ENCODE results near the gene DUSP22.
"Not testable (repeated sequence)": the region's sequence is repeated elsewhere in the genome, so short reads cannot be mapped to it uniquely, and the experiment has no call there.

Gene DUSP22

GRCh38 chr6:291697-292505 is at the start of gene DUSP22:
Gene DUSP22, plus strand, starts transcription at chr6:292487. Its CDS starts 53 bp downstream, at chr6:292540.
- DNase-seq = peak; percentile 68

- DNase-seq = no peak
Measured at GRCh38 chr6:246352-246751, 45.9 kb upstream of the DUSP22 start.

GRCh38 chr6:247351-247750 is 44.9 kb upstream of the DUSP22 start:
- no peak for DNase-seq

DNA sequence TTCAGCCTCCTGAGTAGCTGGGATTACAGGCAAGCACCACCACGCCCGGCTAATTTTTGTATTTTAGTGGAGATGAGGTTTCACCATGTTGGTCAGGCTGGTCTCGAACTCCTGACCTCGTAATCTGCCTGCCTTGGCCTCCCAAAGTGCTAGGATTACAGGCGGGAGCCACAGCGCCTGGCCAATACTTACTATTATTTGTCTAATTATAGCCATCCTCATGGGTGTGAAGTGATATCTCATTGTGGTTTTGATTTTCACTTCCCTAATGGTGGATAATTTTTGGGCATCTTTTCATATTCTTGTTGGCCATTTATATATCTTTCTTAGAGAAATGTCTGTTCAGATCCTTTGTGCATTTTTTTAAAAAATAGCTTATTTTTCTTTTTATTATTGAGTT is 44.2 kb upstream of the DUSP22 start:
- not testable (repeated sequence) for DNase-seq

GRCh38 chr6:250676-251075 is 41.6 kb upstream of the DUSP22 start:
- DNase-seq = no peak

DNA sequence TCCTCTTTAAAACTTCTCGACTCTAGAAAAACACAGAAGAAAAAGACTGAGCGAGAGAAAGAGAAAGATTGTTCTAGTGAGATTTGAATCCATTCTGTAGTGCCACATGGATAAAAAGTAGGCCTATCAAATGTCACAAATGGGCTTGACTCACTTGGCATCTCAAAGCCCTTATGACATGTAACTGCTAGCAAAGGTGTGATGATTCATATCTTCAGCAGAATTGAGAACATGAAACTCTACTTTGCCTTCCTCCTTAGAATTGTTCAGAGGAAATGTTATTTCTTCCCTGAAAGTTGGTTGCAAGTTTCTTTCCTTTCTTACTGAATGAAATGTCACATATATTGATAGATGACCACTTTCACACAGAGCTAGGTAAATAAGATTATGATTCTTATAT is 40.4 kb upstream of the DUSP22 start:
- no peak for DNase-seq

DNA sequence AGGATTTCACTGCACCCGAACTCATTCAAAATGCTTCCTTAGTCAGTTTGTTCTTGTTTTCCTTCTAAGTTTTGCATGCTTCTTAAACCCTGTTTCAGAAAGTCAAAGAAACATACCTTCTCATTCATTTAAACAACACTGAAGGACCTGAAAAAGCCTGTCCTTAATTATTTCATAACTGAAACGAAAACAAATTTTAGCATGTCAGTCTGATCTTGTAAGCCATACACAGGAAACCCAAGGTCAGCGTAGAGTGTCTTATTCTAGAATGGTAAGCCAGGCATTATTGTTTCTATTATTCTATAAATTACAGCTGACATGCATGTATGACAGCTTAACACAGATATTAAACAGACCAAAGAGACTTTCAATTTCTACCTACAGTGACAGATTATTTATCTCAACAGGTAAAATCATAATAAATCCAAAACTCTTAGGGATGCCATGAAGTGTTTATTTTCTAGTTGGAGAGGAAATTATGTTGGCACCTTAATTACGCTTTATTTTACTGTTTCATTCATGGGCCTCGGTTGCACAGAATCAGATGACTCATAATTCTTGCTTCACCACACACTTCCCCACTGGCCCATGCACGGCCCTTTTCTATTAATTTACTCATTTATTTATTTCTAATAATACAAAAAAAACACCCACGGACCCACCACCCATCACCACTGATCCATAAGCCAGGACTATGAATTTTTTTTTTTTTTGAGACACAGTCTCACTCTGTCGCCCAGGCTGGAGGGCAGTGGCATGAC is 39.3 kb upstream of the DUSP22 start:
- DNase-seq = no peak

DNA sequence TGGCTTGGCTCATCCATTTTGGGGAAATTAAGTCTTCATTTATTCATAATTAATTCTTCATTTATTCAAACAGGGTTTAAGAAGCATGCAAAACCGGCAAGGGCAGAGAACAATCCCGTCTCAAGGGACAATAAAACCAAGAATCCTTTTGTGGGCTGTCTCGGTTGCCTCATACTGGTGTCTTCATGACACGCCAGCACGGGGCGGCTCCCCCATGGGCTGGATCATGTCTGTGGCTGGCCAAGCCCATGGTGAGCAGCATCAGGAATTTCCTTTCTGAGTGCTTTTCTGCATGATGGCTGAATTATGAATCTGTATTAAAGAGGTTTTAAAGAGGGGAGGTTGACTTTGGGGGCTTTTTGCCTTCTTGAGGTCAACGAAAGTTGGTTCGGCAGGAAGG is 38.3 kb upstream of the DUSP22 start:
- DNase-seq = no peak

DNA sequence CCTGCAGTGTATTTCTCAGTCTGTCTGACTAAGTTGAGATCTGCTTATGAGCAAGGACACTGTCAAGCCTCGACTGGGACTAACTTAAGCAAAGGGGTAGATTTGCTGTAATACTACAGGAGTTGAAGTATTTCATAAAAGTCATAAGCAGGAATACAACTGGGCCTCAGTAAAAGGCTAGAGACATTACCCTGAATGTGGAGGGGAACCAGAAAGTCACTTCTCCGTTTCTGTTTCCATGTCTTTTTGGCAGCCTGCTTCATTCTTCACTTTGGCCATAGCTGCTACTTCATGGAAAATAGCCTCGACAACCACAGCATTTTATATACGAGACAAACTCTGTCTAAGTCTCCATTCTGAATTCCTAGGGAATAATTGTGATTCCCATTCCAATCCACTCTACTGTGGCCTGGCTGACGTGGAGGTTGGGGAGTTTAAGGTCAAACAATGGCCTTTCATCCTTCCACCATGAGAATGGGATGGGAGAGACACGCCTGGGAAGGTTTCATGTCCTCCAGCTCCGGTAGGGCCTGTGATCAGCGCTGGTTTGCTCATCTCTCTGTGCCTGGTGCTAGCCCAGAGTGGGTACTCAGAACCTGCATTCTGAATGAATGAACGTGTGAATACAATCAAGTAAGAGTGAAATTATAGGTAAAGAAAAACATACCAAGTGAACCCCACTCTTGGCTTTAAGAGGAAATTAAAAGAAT is 37.1 kb upstream of the DUSP22 start:
- DNase-seq = no peak

- no peak for DNase-seq
Measured at GRCh38 chr6:255751-256083, 36.6 kb upstream of the DUSP22 start.

- no peak for DNase-seq
Measured at GRCh38 chr6:256169-256568, 36.1 kb upstream of the DUSP22 start.

- no peak for DNase-seq
Measured at GRCh38 chr6:257031-257725, 35.1 kb upstream of the DUSP22 start.

- DNase-seq = no peak
Measured at GRCh38 chr6:257774-258173, 34.5 kb upstream of the DUSP22 start.

- no peak for DNase-seq
Measured at GRCh38 chr6:259316-259715, 33.0 kb upstream of the DUSP22 start.

- DNase-seq = no peak
Measured at GRCh38 chr6:259901-260508, 32.3 kb upstream of the DUSP22 start.

DNA sequence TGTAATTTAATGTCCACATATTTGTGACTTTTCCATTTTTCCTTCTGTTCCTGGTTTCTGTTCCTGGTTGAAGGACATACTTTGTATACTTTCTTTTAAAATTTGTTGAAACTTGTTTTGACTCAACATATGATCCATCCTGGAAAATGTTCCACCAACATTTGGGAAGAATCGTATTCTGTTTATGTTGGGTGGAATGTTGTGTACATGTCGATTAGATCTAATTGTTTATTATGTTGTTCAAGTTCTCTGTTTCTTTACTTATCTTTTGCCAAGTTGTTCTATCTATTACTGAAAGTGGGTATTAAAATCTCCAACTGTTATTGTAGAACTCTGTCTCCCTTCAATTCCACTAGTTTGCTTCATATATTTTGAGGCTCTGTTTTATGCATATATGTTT is 27.7 kb upstream of the DUSP22 start:
- DNase-seq = no peak

- no peak for DNase-seq
Measured at GRCh38 chr6:268394-268935, 23.8 kb upstream of the DUSP22 start.

DNA sequence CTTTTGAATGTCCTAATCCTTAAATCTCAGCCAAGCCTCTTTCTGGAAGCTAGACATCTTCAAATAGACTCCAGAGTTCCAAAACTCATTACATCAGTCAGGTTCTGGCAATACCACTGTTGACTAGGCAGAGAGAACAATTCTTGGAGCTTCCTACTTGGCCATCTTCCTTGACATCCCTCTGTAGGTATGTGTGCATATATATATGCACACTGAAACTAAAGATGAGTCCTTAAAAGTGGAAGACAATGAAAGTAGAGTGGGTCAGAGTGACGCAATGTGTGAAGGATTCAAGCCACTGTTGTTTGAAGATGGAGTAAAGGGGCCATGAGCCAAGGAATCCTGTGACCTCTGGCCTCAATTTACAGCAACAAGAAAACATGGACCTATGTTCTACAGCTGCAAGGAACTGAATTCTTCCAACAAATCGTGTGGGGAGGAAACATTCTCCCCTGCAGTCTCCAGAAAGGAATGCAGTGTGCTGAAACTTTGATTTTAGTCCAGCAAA is 18.7 kb upstream of the DUSP22 start:
- DNase-seq = no peak

- no peak for DNase-seq
Measured at GRCh38 chr6:277746-278145, 14.5 kb upstream of the DUSP22 start.

GRCh38 chr6:278494-278893 is 13.8 kb upstream of the DUSP22 start:
- DNase-seq = no peak

- no peak for DNase-seq
Measured at GRCh38 chr6:279341-280029, 12.8 kb upstream of the DUSP22 start.
